GM19351 (cell line): ENCODE results near the gene S100A11.

Experiments
- ATAC-seq: cut with Tn5 transposase; IDR thresholded peaks from one replicate; pipeline ENCODE4 v1.9.1; 2021; ENCODE audit warnings: mild to moderate bottlenecking, moderate library complexity; ENCODE audit not compliant: unreplicated experiment

The S100A11 gene

GRCh38 chr1:152003846-152004442 is 32.9 kb downstream of the S100A11 start:
- no peak for ATAC-seq

- ATAC-seq = no peak
These were observed 33.8 kb downstream of the S100A11 start for GRCh38 chr1:152002960-152003359.

- ATAC-seq = no peak
These were observed 34.9 kb downstream of the S100A11 start for GRCh38 chr1:152001631-152002584.

- ATAC-seq = no peak
These were observed 35.7 kb downstream of the S100A11 start for GRCh38 chr1:152000964-152001630.

- no peak for ATAC-seq
These were observed 38.0 kb downstream of the S100A11 start for GRCh38 chr1:151998611-151999362.

GRCh38 chr1:151997284-151997570 is 39.6 kb downstream of the S100A11 start:
- ATAC-seq = no peak

GRCh38 chr1:151995774-151996173 is 41.0 kb downstream of the S100A11 start:
- ATAC-seq = no peak

GRCh38 chr1:151994956-151995355 is 41.8 kb downstream of the S100A11 start:
- ATAC-seq = no peak

GRCh38 chr1:151993734-151994496 is 42.9 kb downstream of the S100A11 start, which contains the start of gene S100A10:
S100A10 (minus strand) TSS chr1:151993859; CDS start chr1:151986230, 7,629 bp downstream.
- no peak for ATAC-seq

GRCh38 chr1:151993084-151993733 is 43.6 kb downstream of the S100A11 start:
- no peak for ATAC-seq

- no peak for ATAC-seq
These were observed 44.3 kb downstream of the S100A11 start for GRCh38 chr1:151992303-151993083.

- no peak for ATAC-seq
These were observed 45.0 kb downstream of the S100A11 start for GRCh38 chr1:151991663-151992302.

- ATAC-seq = no peak
These were observed 46.0 kb downstream of the S100A11 start for GRCh38 chr1:151990856-151991198.

- ATAC-seq = no peak
These were observed 46.5 kb downstream of the S100A11 start for GRCh38 chr1:151990058-151990855.

- no peak for ATAC-seq
These were observed 47.5 kb downstream of the S100A11 start for GRCh38 chr1:151989211-151989862.

GRCh38 chr1:151988405-151988923 is 48.3 kb downstream of the S100A11 start:
- ATAC-seq = no peak
